ENCODE data around the gene IPCEF1. TPM values are rescaled to one million over a fixed set of nuclear protein-coding genes. Genes with fewer than 3 reads are reported as not detected.
A peak's percentile ranks its signal among the peaks of the same experiment; 100 is the strongest.

Gene IPCEF1
- total and polyA plus RNA-seq, 9 donors, result 0.60 to 1.5 (median 0.75) TPM

GRCh38 chr6:154301086-154301625, 55.4 kb downstream of the IPCEF1 start:
- no peaks in the 10 kb centered on the region for H3K36me3 ChIP-seq (ENCODE audit: control insufficient read depth, insufficient read depth, low read length)
- H3K9me3 ChIP-seq (replicated peaks; ENCODE audit: control insufficient read depth, low read depth, low read length), result no peaks in the 10 kb centered on the region
- no peak overlapping the region for H3K4me3 ChIP-seq (ENCODE audit: low read length)
- H3K27me3 ChIP-seq (ENCODE audit: control insufficient read depth, insufficient read depth, low read length), result no peaks in the 10 kb centered on the region
- H3K27ac ChIP-seq (ENCODE audit: low read length), result no peak overlapping the region
- DNase-seq, result no peak
- WGBS (ENCODE audit: insufficient coverage), result no CpG with 5 or more reads among the region's 7 CpGs
- H3K4me1 ChIP-seq (ENCODE audit: control insufficient read depth, insufficient read depth, low read length), result peaks cover 6% of the 10 kb centered on the region

DNA sequence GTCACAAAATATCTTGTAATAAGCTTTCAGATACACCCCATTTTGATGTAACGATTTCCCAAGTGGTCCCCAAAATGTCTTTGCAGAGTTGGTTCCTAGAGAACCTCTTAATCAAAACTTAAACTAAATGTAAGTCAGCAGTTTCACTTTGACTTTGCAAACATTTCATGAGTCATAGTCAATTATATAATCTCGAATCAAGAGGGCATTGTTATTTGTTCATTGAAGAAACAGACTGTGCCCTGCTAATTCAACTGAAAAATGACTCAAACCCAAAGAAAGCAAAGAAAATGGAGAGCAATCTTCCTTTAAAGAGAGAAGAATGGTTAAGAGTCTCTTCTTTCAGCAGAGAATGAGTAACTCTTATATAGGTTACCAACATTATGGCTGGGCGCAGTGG, 58.3 kb downstream of the IPCEF1 start:
- H3K9me3 ChIP-seq (replicated peaks; ENCODE audit: control insufficient read depth, low read depth, low read length), result no peaks in the 10 kb centered on the region
- H3K4me1 ChIP-seq (ENCODE audit: control insufficient read depth, insufficient read depth, low read length), result peaks cover 6% of the 10 kb centered on the region
- 100% methylated on average over 1 of the region's 3 CpGs for WGBS (ENCODE audit: insufficient coverage)
- H3K4me3 ChIP-seq (ENCODE audit: low read length), result no peak overlapping the region
- H3K27me3 ChIP-seq (ENCODE audit: control insufficient read depth, insufficient read depth, low read length), result no peaks in the 10 kb centered on the region
- H3K27ac ChIP-seq (ENCODE audit: low read length), result no peak overlapping the region
- no peak for DNase-seq
- no peaks in the 10 kb centered on the region for H3K36me3 ChIP-seq (ENCODE audit: control insufficient read depth, insufficient read depth, low read length)

DNA sequence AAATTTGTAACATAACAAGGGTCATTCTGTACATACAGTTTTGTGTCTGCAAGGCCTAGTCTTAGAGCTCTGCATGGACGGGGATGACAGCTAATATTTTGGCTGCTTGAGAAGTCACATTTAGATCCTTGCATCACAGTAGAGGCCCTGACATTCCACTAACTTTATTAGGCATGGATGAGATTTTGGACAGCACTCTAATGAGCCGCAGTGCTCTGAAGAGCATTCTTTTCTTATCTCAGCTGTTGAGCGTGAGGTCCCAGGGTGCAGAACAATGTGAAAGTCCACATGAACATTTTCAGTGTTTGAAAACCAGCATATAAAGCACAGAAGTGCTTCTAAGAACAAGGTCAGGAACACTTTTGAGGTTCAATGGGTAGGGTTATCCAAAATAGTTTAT, 58.9 kb downstream of the IPCEF1 start:
- peak; percentile 43 for DNase-seq
- no peak overlapping the region for H3K27ac ChIP-seq (ENCODE audit: low read length)

GRCh38 chr6:154297210-154297609, 59.4 kb downstream of the IPCEF1 start:
- no peak for DNase-seq
- Histone ChIP-seq H3K36me3 (ENCODE audit: control insufficient read depth, insufficient read depth, low read length) (no peaks in the 10 kb centered on the region), H3K27me3 (ENCODE audit: control insufficient read depth, insufficient read depth, low read length) (no peaks in the 10 kb centered on the region), H3K27ac (ENCODE audit: low read length) (no peak overlapping the region), H3K9me3 (replicated peaks; ENCODE audit: control insufficient read depth, low read depth, low read length) (no peaks in the 10 kb centered on the region), H3K4me1 (ENCODE audit: control insufficient read depth, insufficient read depth, low read length) (peaks cover 6% of the 10 kb centered on the region), H3K4me3 (ENCODE audit: low read length) (no peak overlapping the region)
- WGBS (ENCODE audit: insufficient coverage), result 88% methylated on average over 4 of the region's 4 CpGs

More for the DNA sequence above, 58.9 kb downstream of the IPCEF1 start:
- 44% methylated on average over 2 of the region's 3 CpGs for WGBS (ENCODE audit: insufficient coverage)
- Histone ChIP-seq H3K4me1 (ENCODE audit: control insufficient read depth, insufficient read depth, low read length) (peaks cover 6% of the 10 kb centered on the region), H3K9me3 (replicated peaks; ENCODE audit: control insufficient read depth, low read depth, low read length) (no peaks in the 10 kb centered on the region), H3K27me3 (ENCODE audit: control insufficient read depth, insufficient read depth, low read length) (no peaks in the 10 kb centered on the region), H3K36me3 (ENCODE audit: control insufficient read depth, insufficient read depth, low read length) (no peaks in the 10 kb centered on the region), H3K4me3 (ENCODE audit: low read length) (no peak overlapping the region)

DNA sequence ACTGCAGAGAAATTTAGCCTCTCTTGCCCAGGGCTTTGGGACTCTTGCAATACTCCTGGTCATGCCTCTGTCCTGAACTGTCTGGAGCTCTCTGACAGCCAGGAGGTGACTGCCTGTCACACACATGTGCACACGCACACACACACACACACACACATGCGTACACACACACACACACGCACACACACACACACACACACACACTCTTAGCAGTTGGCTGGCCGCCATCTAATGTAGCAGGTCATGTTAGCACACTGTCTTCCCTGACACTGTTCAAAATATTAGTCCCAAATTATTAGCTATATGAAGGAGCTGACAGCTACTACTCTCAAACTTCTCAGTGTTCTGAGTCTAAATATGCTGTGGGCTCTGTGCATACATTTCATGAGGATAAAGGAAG, 60.9 kb downstream of the IPCEF1 start:
- no peaks in the 10 kb centered on the region for H3K9me3 ChIP-seq (replicated peaks; ENCODE audit: control insufficient read depth, low read depth, low read length)
- peaks cover 6% of the 10 kb centered on the region for H3K4me1 ChIP-seq (ENCODE audit: control insufficient read depth, insufficient read depth, low read length)
- no peak overlapping the region for H3K27ac ChIP-seq (ENCODE audit: low read length)
- no peaks in the 10 kb centered on the region for H3K36me3 ChIP-seq (ENCODE audit: control insufficient read depth, insufficient read depth, low read length)
- H3K4me3 ChIP-seq (ENCODE audit: low read length), result no peak overlapping the region
- WGBS (ENCODE audit: insufficient coverage), result 60% methylated on average over 3 of the region's 4 CpGs
- no peaks in the 10 kb centered on the region for H3K27me3 ChIP-seq (ENCODE audit: control insufficient read depth, insufficient read depth, low read length)
- DNase-seq, result no peak

GRCh38 chr6:154292855-154293519, 63.6 kb downstream of the IPCEF1 start:
- Histone ChIP-seq H3K27ac (ENCODE audit: low read length) (no peak overlapping the region), H3K4me3 (ENCODE audit: low read length) (no peak overlapping the region), H3K4me1 (ENCODE audit: control insufficient read depth, insufficient read depth, low read length) (peaks cover 6% of the 10 kb centered on the region), H3K36me3 (ENCODE audit: control insufficient read depth, insufficient read depth, low read length) (no peaks in the 10 kb centered on the region), H3K27me3 (ENCODE audit: control insufficient read depth, insufficient read depth, low read length) (no peaks in the 10 kb centered on the region), H3K9me3 (replicated peaks; ENCODE audit: control insufficient read depth, low read depth, low read length) (peaks cover 3% of the 10 kb centered on the region)
- WGBS (ENCODE audit: insufficient coverage), result 100% methylated on average over 1 of the region's 4 CpGs
- peak; percentile 23 for DNase-seq

- Histone ChIP-seq H3K9me3 (replicated peaks; ENCODE audit: control insufficient read depth, low read depth, low read length) (peaks cover 3% of the 10 kb centered on the region), H3K36me3 (ENCODE audit: control insufficient read depth, insufficient read depth, low read length) (no peaks in the 10 kb centered on the region), H3K27me3 (ENCODE audit: control insufficient read depth, insufficient read depth, low read length) (no peaks in the 10 kb centered on the region), H3K4me1 (ENCODE audit: control insufficient read depth, insufficient read depth, low read length) (peaks cover under 1% of the 10 kb centered on the region), H3K4me3 (ENCODE audit: low read length) (no peak overlapping the region), H3K27ac (ENCODE audit: low read length) (no peak overlapping the region)
- WGBS (ENCODE audit: insufficient coverage), result no CpG with 5 or more reads among the region's 3 CpGs
- no peak for DNase-seq
These were observed 64.5 kb downstream of the IPCEF1 start for GRCh38 chr6:154292066-154292465.

GRCh38 chr6:154289818-154290508, 66.6 kb downstream of the IPCEF1 start:
- H3K9me3 ChIP-seq (replicated peaks; ENCODE audit: control insufficient read depth, low read depth, low read length), result peaks cover 3% of the 10 kb centered on the region
- no peaks in the 10 kb centered on the region for H3K36me3 ChIP-seq (ENCODE audit: control insufficient read depth, insufficient read depth, low read length)
- no peak overlapping the region for H3K27ac ChIP-seq (ENCODE audit: low read length)
- no peak for DNase-seq
- no peak overlapping the region for H3K4me3 ChIP-seq (ENCODE audit: low read length)
- no peaks in the 10 kb centered on the region for H3K27me3 ChIP-seq (ENCODE audit: control insufficient read depth, insufficient read depth, low read length)
- 85% methylated on average over 2 of the region's 6 CpGs for WGBS (ENCODE audit: insufficient coverage)
- no peaks in the 10 kb centered on the region for H3K4me1 ChIP-seq (ENCODE audit: control insufficient read depth, insufficient read depth, low read length)

- Histone ChIP-seq H3K4me3 (ENCODE audit: low read length) (no peak overlapping the region), H3K4me1 (ENCODE audit: control insufficient read depth, insufficient read depth, low read length) (no peaks in the 10 kb centered on the region), H3K36me3 (ENCODE audit: control insufficient read depth, insufficient read depth, low read length) (no peaks in the 10 kb centered on the region), H3K27ac (ENCODE audit: low read length) (no peak overlapping the region), H3K9me3 (replicated peaks; ENCODE audit: control insufficient read depth, low read depth, low read length) (peaks cover 6% of the 10 kb centered on the region), H3K27me3 (ENCODE audit: control insufficient read depth, insufficient read depth, low read length) (no peaks in the 10 kb centered on the region)
- no peak for DNase-seq
- no CpG with 5 or more reads among the region's 1 CpG for WGBS (ENCODE audit: insufficient coverage)
These were observed 70.8 kb downstream of the IPCEF1 start for GRCh38 chr6:154285826-154286225.

- H3K27ac ChIP-seq (ENCODE audit: low read length), result no peak overlapping the region
These were observed 72.2 kb downstream of the IPCEF1 start for GRCh38 chr6:154284313-154284853.

More at GRCh38 chr6:154284313-154284853, 72.2 kb downstream of the IPCEF1 start:
- DNase-seq, result no peak
- Histone ChIP-seq H3K36me3 (ENCODE audit: control insufficient read depth, insufficient read depth, low read length) (no peaks in the 10 kb centered on the region), H3K4me1 (ENCODE audit: control insufficient read depth, insufficient read depth, low read length) (no peaks in the 10 kb centered on the region), H3K27me3 (ENCODE audit: control insufficient read depth, insufficient read depth, low read length) (no peaks in the 10 kb centered on the region), H3K9me3 (replicated peaks; ENCODE audit: control insufficient read depth, low read depth, low read length) (peaks cover 4% of the 10 kb centered on the region), H3K4me3 (ENCODE audit: low read length) (no peak overlapping the region)
- WGBS (ENCODE audit: insufficient coverage), result 96% methylated on average over 3 of the region's 7 CpGs
